HG02642 (cell line): ENCODE data around the gene EQTN.
"Not testable (repeated sequence)": the region's sequence is repeated elsewhere in the genome, so short reads cannot be mapped to it uniquely, and the experiment has no call there.

ENCODE experiments used
- ATAC-seq: cut with Tn5 transposase; IDR thresholded peaks from one replicate; pipeline ENCODE4 v1.9.1; 2021; ENCODE audit warnings: mild to moderate bottlenecking; ENCODE audit not compliant: unreplicated experiment, poor library complexity

EQTN gene

DNA sequence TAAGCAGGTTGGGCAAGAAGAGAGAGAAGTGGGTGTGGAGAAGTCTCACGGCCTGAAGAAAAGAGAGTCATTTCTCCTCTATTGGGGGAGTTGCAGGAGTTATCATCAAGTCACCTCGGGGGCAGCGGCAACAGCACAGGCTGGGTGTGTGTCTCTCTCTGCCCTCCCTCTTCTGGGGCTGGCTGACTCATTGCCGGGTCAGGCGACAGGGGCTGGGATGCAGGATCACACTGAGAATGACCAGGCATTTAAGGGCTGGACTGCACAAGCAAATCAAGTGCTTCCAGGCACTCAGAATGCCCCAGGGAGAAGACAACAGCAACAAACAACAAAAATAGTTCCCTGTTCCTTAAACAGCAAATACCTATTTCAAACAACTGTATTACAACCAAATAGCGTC, 6.3 kb upstream of the EQTN start:
- ATAC-seq = no peak

DNA sequence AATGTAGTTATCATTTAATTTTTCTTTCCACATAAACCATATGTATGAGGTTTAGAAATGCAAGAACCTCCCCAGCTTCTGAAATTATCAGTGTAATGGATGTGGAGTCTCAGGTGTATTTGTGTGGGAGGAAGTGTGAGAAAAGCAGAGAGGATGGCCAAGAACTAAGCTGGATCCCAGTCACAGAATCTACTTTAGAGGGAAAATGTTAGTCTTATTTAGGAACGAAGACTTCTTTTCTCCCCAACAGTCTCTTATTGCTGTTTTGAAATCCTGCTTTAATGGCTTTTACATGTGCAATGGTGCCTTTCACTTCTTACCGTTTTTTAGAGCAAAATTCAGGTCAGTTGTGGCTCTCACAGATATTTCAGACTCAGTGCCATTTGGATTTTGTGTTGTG, 3.0 kb downstream of the EQTN start:
- no peak for ATAC-seq

DNA sequence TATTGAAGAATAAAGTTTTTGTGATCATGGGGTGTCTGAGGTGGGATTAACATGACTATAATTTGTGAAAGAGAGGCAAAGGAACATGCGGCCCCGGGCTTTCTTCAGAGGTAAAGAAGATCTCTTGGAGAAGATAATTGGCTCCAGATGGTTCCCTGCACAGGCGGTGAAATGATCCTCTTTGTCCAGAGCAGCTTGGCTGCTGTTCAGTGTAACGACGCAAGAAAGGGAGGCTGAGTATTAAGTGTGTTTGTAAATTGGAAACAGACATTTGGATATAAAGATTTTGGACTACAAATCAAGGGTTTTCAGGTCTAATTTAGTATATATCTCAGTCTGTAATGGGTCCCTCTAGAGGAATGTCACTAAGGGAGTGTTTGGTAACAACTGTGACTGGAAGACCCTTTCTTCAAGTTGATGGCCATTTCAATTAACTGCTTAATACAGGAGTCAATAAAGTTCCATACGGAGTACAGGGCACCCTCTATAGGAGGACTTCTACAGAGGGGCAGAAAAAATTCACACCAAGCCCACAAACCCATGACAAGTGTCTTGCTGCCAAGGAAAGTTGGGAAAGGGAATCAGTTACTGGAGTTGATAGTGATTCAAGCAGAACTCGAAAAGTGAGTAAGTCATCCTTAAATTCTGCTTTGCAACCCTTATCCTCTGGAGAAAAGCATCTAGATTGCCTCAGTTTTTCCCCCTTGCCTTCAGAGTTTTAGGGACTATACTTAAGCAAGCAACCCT, 4.1 kb downstream of the EQTN start:
- ATAC-seq = no peak

DNA sequence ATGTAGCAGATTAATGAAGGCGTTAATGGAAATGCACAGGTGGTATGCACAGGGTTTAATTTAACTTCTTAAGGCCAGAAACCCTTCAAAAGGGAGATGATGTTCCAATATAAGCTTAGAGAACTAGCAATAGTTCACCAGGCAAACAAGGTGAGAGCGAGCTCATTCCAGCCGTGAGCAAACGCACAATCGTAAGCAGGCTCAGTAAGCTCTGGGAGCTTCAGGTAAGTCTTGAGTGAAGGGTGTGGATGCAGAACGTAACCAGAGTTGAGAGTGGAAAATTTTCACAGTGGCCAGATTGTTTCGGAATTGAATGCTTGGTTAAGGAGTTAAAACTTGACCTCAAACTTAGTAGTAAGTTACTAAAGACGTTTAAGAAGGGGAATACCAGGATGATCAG, 5.7 kb downstream of the EQTN start:
- no peak for ATAC-seq

DNA sequence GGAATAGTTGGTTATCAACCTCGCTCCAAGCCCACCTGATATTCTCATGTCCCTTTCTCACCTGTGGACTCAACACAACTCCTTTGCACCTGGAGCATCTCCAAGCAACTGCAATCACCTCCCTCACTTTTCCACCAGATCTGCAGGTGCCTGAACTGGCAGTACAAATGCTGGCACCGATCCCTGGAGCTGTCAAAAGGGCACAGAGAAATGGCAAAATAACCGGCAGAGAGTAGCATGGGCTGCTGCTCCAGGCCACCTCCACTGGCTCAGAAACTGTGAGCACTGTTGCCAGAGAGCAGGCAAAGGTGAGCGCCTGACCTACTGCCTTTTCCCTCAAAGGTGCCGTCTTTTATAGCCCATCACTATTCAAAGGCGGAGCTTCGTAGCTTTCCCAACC, 14.7 kb downstream of the EQTN start:
- no peak for ATAC-seq

GRCh38 chr9:27280860-27281259, 16.1 kb downstream of the EQTN start:
- ATAC-seq = no peak

- ATAC-seq = no peak
These were observed 16.7 kb downstream of the EQTN start for GRCh38 chr9:27280249-27280648.

DNA sequence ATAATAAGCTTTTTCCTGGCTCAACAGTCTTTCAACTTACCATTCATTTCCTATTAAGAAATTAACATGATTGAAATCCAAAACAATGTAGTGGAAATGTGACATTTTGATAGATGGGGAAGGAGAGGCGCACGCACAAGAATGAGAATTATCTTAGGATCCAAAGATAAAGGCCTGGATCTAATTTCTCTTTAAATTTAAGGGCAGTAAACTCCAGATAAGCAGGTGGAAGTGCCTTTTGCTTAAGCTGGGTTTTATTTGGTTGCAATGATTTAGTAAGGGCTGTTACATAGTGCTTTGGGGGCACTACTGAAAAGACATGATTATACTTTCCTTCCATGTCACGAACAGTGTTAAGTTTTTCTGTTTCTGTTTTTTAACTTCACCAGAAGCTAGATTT, 17.3 kb downstream of the EQTN start:
- no peak for ATAC-seq

- ATAC-seq = no peak
These were observed 18.6 kb downstream of the EQTN start for GRCh38 chr9:27278374-27278773.

DNA sequence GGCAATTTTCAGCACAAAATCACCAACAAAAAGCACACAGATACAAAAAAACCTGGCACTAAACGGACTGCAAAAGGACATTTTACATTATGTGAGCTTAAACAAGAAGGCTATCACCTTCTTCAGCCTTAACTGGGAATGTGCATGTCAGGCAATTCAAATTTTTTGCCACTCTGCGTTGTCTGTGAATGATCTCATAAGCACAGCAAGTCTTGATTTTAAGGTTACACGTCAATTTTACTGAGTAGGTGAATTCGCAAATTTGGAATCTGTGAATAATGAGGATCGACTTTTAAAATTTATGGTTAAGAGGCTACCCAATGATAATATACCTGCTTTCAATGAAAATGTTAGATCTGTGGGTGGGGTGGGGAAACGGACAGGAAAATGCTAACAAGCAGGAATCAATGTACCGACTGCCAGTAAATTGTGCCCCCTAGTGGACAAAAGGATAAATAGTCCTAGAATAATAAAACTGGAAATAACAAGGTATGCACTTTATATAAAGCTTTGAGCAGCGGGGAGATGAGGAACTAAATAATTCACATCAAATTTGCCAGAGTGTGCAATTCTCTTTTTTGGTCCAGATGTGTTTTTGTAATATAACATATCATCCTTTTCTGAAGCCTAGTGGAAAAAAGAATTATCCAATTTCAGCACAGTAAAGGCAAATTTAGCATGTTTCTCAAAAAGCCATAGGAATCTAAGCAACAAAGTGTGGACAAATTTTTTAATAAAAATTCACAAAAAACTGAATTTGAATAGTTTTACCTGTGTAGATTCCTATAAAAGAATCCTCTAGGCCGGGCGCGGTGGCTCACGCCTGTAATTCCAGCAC, 20.5 kb downstream of the EQTN start:
- ATAC-seq = peak; percentile 58

- ATAC-seq = no peak
These were observed 23.8 kb downstream of the EQTN start for GRCh38 chr9:27273186-27273585.

GRCh38 chr9:27272103-27272502, 24.8 kb downstream of the EQTN start:
- no peak for ATAC-seq

GRCh38 chr9:27261517-27262211, 35.3 kb downstream of the EQTN start:
- ATAC-seq = no peak

GRCh38 chr9:27260789-27261516, 36.0 kb downstream of the EQTN start:
- no peak for ATAC-seq

- ATAC-seq = no peak
These were observed 38.3 kb downstream of the EQTN start for GRCh38 chr9:27258662-27259061.

GRCh38 chr9:27248702-27249101, 48.2 kb downstream of the EQTN start:
- ATAC-seq = no peak

DNA sequence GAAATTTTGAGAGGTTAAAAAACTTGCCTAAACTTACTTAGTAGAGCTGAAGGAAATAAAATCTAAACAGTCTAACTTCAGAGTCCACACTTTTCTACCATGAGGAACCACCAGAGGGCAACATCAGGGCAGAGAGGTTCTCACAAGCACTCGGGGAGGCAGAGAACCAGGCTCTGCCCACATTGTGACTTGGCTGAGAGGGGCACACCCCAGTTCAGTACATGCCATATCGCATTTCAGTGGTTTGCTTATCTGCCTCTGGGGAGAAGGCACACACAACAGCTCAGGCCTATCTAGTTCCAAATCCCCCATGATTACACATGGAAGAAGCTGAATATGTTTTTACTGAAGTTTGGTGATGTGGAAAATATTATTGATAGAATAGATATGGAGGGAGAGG, 49.2 kb downstream of the EQTN start:
- peak; percentile 89 for ATAC-seq

DNA sequence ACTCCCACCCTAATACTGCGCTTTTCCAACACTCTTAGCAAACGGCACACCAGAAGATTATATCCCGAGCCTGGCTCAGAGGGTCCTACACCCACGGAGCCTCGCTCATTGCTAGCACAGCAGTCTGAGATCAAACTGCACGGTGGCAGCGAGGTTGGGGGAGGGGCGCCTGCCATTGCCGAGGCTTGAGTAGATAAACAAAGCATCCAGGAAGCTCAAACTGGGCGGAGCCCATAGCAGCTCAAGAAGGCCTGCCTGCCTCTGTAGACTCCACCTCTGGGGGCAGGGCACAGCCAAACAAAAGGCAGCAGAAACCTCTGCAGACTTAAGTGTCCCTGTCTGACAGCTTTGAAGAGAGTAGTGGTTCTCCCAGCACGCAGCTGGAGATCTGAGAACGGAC, 57.3 kb downstream of the EQTN start:
- not testable (repeated sequence) for ATAC-seq
